BJ (cell line): ENCODE measurements around the gene VAMP5. TPM values are rescaled to one million over a fixed set of nuclear protein-coding genes. Genes with fewer than 3 reads are reported as not detected.

Source experiments
- CTCF ChIA-PET: fragments of 350-600 bp; formaldehyde crosslinking; extraction: SDS; loops from one replicate; lab custom pipeline; 2021; ENCODE audit warnings: antibody characterized with exemption, inconsistent platforms; lab: Yijun Ruan, JAX
- POLR2A ChIA-PET: fragments of 300-600 bp; sonication (Branson Sonifier 250); formaldehyde crosslinking; extraction: SDS; loops from one replicate; lab custom pipeline; 2021; ENCODE audit warnings: antibody characterized with exemption; lab: Charles Lee
- DNase-seq: peaks from one replicate; pipeline ENCODE4 v3.0.0-alpha.2; 2011; ENCODE audit warnings: low read depth
- H3K27me3 ChIP-seq: 2 replicates; pipeline ENCODE4 v1.6.0; 2011; ENCODE audit warnings: low read length; ENCODE audit not compliant: control insufficient read depth, insufficient read depth
- H3K36me3 ChIP-seq: 2 replicates; pipeline ENCODE4 v1.5.1; 2011; ENCODE audit warnings: low read length; ENCODE audit not compliant: control insufficient read depth, insufficient read depth
- H3K4me3 ChIP-seq: 2 replicates; pipeline ENCODE4 v1.5.1; 2011; ENCODE audit warnings: low read depth, mild to moderate bottlenecking, control low read depth, low read length
- CTCF ChIP-seq: IDR thresholded peaks from 2 replicates; pipeline ENCODE4 v1.5.1; 2011; ENCODE audit warnings: low read depth, mild to moderate bottlenecking, control low read depth, inconsistent platforms, low read length, moderate library complexity; ENCODE audit not compliant: insufficient read depth
- polyA plus RNA-seq: library from polyadenylated mRNA; depleted of rRNA; stranded (reverse); fragments of >200 nt; gene quantifications from 2 replicates; pipeline ENCODE4 v1.2.3, GENCODE V29; 2011; rRNA removed
- small RNA-seq: library from RNA; depleted of rRNA; stranded (forward); fragments of <200 nt; gene quantifications from one replicate; pipeline ENCODE3, GENCODE V24; 2012; ENCODE audit warnings: low replicate concordance, low read depth; ENCODE audit not compliant: insufficient read length

Gene VAMP5
- polyA plus RNA-seq, 1 experiment = 161 TPM

DNA sequence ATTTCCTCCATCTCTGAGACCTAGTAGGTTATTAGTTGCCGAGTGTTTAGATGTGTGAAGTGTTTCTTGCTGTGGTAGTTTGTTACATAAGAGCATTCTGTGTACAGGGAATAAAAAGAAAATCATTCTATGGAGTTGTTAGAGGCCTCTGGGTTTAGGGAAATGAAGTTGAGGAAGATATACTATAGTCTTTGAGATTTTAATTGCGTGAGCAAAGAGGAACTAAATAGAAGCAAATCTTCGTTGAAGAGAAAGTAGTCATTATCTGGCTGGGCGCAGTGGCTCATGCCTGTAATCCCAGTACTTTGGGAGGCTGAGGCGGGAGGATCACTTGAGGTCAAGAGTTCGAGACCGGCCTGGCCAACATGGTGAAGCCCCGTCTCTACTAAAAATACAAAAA lies 50.8 kb downstream of the VAMP5 start:
- POLR2A ChIA-PET = no interaction called here
- CTCF ChIA-PET = interaction anchor here (0.7 to 6.6 kb wide), 8 partner anchors 9 to 179 kb away, joined by 3 to 92 read pairs (median 16); no protein-coding TSS in a partner anchor
- Histone ChIP-seq H3K36me3 (peaks cover 24% of the 10 kb centered on the region), H3K4me3 (no peak overlapping the region), H3K27me3 (no peaks in the 10 kb centered on the region)
- no peak for DNase-seq
- TF ChIP-seq CTCF = no peak

DNA sequence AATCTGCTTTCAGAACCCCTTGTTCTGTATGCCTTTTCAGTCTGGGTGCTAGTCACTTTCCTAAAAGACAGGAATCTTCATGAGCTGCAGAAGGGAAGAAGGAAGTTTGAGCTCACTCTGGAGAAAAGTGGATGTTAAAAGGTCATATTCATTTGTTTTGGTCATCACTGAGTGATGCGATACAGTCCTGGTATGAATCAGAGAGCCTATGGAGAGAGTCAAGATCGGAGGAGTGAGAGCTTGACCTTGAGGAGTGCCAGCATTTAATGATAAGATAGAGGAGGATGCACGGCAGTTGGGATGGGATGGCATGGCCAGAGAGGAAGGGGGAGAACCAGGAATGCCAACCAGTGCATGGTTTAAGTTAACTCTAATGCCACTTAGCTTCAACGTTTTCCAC lies 51.4 kb downstream of the VAMP5 start:
- CTCF ChIA-PET = interaction anchor here (0.6 to 6.6 kb wide), 14 partner anchors 8 to 191 kb away, joined by 3 to 92 read pairs (median 6); partner anchors contain the start of gene ATOH8
- no peak for TF ChIP-seq CTCF
- POLR2A ChIA-PET = no interaction called here
- no peak for DNase-seq
- H3K36me3 ChIP-seq = peaks cover 25% of the 10 kb centered on the region
- H3K27me3 ChIP-seq = no peaks in the 10 kb centered on the region
- no peak overlapping the region for H3K4me3 ChIP-seq

- DNase-seq = no peak
- Histone ChIP-seq H3K4me3 (no peak overlapping the region), H3K27me3 (no peaks in the 10 kb centered on the region), H3K36me3 (peaks cover 30% of the 10 kb centered on the region)
- CTCF ChIA-PET = interaction anchor here (1.1 kb wide), 1 partner anchor 36 kb away, joined by 3 read pairs; no protein-coding TSS in a partner anchor
- no peak for TF ChIP-seq CTCF
- POLR2A ChIA-PET = no interaction called here
Measured at GRCh38 chr2:85642725-85643124, 58.5 kb downstream of the VAMP5 start.

Small RNAs within 50 kb of the gene (small RNA-seq; reads per million reads assigned to genes)
- not detected for gene RN7SL126P

Other genes starting within 250 kb of the VAMP5 start
- gene RETSAT, start 229.9 kb upstream of the VAMP5 start, polyA plus RNA-seq = 50.3 and 54.4 TPM in 2 replicates
- gene ELMOD3, start 229.7 kb upstream of the VAMP5 start, polyA plus RNA-seq = 22.4 and 26.3 TPM in 2 replicates
- gene CAPG, start 174.1 kb upstream of the VAMP5 start, polyA plus RNA-seq = 92.4 and 135 TPM in 2 replicates
- gene SH2D6, start 165.7 kb upstream of the VAMP5 start, polyA plus RNA-seq = 0.18 and 0.39 TPM in 2 replicates
- gene MAT2A, start 45.3 kb upstream of the VAMP5 start, polyA plus RNA-seq = 261 and 302 TPM in 2 replicates
- 44.4 and 45.9 TPM in 2 replicates for gene GGCX, start 22.9 kb upstream of the VAMP5 start, polyA plus RNA-seq
- 0.70 and 2.0 TPM in 2 replicates for gene VAMP8, start 6.8 kb upstream of the VAMP5 start, polyA plus RNA-seq
- gene RNF181, start 11.3 kb downstream of the VAMP5 start, polyA plus RNA-seq = 376 and 394 TPM in 2 replicates
- gene TMEM150A, start 18.3 kb downstream of the VAMP5 start, polyA plus RNA-seq = 11.4 and 19.1 TPM in 2 replicates
- 16.4 and 18.9 TPM in 2 replicates for gene C2orf68, start 27.6 kb downstream of the VAMP5 start, polyA plus RNA-seq
- gene USP39, start 31.8 kb downstream of the VAMP5 start, polyA plus RNA-seq = 49.9 and 50.5 TPM in 2 replicates
- gene SFTPB, start 83.8 kb downstream of the VAMP5 start, polyA plus RNA-seq = not detected in 2 replicates
- gene GNLY, start 109.9 kb downstream of the VAMP5 start, polyA plus RNA-seq = not detected in 2 replicates
- gene ATOH8, start 169.6 kb downstream of the VAMP5 start, polyA plus RNA-seq = 12.5 and 19.5 TPM in 2 replicates